ENCODE measurements around the gene SLC34A1.
"Not testable (repeated sequence)": the region's sequence is repeated elsewhere in the genome, so short reads cannot be mapped to it uniquely, and the experiment has no call there.

SLC34A1 gene
- total RNA-seq, result 0.35 to 0.72 reads per million in 2 donors

- DNase-seq, result no peak
Measured at GRCh38 chr5:177384134-177384533, at the start of gene SLC34A1. SLC34A1 (plus strand) TSS chr5:177384434; CDS start chr5:177385742, 1,308 bp downstream.

GRCh38 chr5:177334781-177335700 is 49.2 kb upstream of the SLC34A1 start:
- DNase-seq, result no peak

GRCh38 chr5:177335701-177336065 is 48.6 kb upstream of the SLC34A1 start:
- no peak for DNase-seq

- no peak for DNase-seq
Measured at GRCh38 chr5:177336112-177336511, 48.1 kb upstream of the SLC34A1 start.

- DNase-seq, result no peak
Measured at GRCh38 chr5:177336603-177337494, 47.4 kb upstream of the SLC34A1 start.

- no peak for DNase-seq
Measured at GRCh38 chr5:177338251-177339106, 45.8 kb upstream of the SLC34A1 start.

- no peak for DNase-seq
Measured at GRCh38 chr5:177339107-177339638, 45.1 kb upstream of the SLC34A1 start.

GRCh38 chr5:177343000-177343399 is 41.2 kb upstream of the SLC34A1 start:
- not testable (repeated sequence) for DNase-seq

- no peak for DNase-seq
Measured at GRCh38 chr5:177343777-177344176, 40.5 kb upstream of the SLC34A1 start.

GRCh38 chr5:177344891-177345290 is 39.3 kb upstream of the SLC34A1 start:
- DNase-seq, result no peak

GRCh38 chr5:177346820-177347219 is 37.4 kb upstream of the SLC34A1 start:
- no peak for DNase-seq

GRCh38 chr5:177347699-177348098 is 36.5 kb upstream of the SLC34A1 start:
- no peak for DNase-seq

GRCh38 chr5:177349362-177349647 is 34.9 kb upstream of the SLC34A1 start:
- DNase-seq, result no peak

GRCh38 chr5:177349762-177350161 is 34.5 kb upstream of the SLC34A1 start:
- DNase-seq, result no peak

GRCh38 chr5:177350776-177351391 is 33.4 kb upstream of the SLC34A1 start:
- DNase-seq, result no peak

- DNase-seq, result peak; percentile 81
Measured at GRCh38 chr5:177351392-177352329, 32.6 kb upstream of the SLC34A1 start, which contains the start of gene LMAN2. LMAN2 (minus strand) TSS chr5:177351668; CDS start chr5:177351647, 21 bp downstream.

GRCh38 chr5:177353093-177353492 is 31.1 kb upstream of the SLC34A1 start:
- no peak for DNase-seq

GRCh38 chr5:177354256-177354655 is 30.0 kb upstream of the SLC34A1 start:
- no peak for DNase-seq

- DNase-seq, result no peak
Measured at GRCh38 chr5:177354711-177355110, 29.5 kb upstream of the SLC34A1 start.

GRCh38 chr5:177355162-177355867 is 28.9 kb upstream of the SLC34A1 start:
- DNase-seq, result no peak
